ENCODE data around the gene CCDC7. TPM values are rescaled to one million over a fixed set of nuclear protein-coding genes. Genes with fewer than 3 reads are reported as not detected.

The CCDC7 gene
- 5.8 and 12.5 TPM in 2 replicates for total RNA-seq

DNA sequence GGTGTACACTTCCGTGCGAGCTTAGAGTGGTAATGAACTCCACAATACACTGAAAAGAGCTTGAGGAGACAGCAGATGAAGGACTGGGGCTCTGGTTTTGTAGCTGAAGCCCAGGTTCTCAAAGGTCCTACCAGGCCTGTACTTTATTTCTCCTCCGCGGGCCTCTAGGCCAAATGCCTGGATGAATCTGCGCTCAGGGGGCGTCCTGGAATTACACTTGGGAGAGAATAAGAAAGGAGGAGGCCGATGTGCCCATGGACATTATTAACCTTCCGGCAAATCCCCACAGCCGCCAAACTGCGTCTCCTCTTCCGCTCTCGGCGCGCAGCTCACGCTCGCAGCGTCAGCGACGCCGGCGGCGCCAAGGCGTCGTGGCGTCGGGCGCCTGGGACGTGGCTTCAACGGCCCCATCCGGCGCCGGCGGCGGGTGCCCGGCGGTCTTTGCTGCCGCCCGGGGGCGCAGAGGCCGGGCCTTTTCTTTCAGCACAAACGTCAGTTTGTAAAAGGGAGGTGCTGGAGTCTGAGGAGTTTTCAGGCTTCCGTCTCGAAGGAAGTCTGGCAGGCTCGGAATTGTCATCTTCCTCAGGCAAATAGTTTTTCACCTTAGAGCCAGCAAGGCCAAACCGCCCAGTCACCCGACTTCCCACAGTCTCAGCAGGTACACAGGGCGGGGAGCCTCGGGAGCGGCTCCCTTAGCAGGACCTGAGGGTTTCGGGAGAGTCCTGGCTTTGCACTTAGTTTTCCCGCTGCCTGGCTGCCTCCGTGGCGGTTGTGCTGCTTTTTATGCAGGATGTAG is at the start of gene CCDC7:
CCDC7 (plus strand) TSS at position 401 of the 796 bp plus-strand sequence. CDS start 5,503 bp downstream, outside the sequence.

Other genes with a start within 250 kb of the CCDC7 start
- 21.9 and 23.5 TPM in 2 replicates for gene EPC1, start 99.0 kb upstream of the CCDC7 start, total RNA-seq

All from endothelial cell of coronary artery (primary cell).